Psoas muscle (tissue), 8 donors: ENCODE results near the gene ORAI2. TPM values are rescaled to one million over a fixed set of nuclear protein-coding genes. Genes with fewer than 3 reads are reported as not detected.
"Not testable (repeated sequence)": the region's sequence is repeated elsewhere in the genome, so short reads cannot be mapped to it uniquely, and the experiment has no call there.

Experiments used
- ATAC-seq, 4 donors: fragments of 200-7000 bp; cut with Tn5 transposase; one replicate each; pipeline ENCODE4 v1.9.1; 2020; ENCODE audit warnings: moderate library complexity in 3 of 4, mild to moderate bottlenecking in 2 of 4
- DNase-seq, 2 donors: peaks; one replicate each; pipeline ENCODE4 v3.0.0-alpha.2; 2020
- H3K27ac ChIP-seq: fragments of 200-600 bp; one replicate; pipeline ENCODE4 v1.8.0; 2022
- H3K27me3 ChIP-seq, 3 donors: fragments of 200-600 bp in 1 of 3; one replicate each; pipeline versions ENCODE4 v1.6.1 to v1.8.0; 2013 to 2022; ENCODE audit warnings: low read length in 2 of 3, mild to moderate bottlenecking in 2 of 3, moderate library complexity in 1 of 3; ENCODE audit not compliant: insufficient read depth in 3 of 3
- H3K36me3 ChIP-seq, 2 donors: fragments of 200-600 bp in 1 of 2; one replicate each; pipeline versions ENCODE4 v1.6.1 to v1.8.0; 2013 to 2022; ENCODE audit warnings: low read depth in 1 of 2, mild to moderate bottlenecking in 1 of 2, moderate library complexity in 1 of 2; ENCODE audit not compliant: insufficient read depth in 1 of 2
- H3K4me1 ChIP-seq: fragments of 200-600 bp; one replicate; pipeline ENCODE4 v1.8.0; 2022
- H3K4me3 ChIP-seq: fragments of 200-600 bp; one replicate; pipeline ENCODE4 v1.8.0; 2022; ENCODE audit warnings: mild to moderate bottlenecking
- H3K9me3 ChIP-seq: fragments of 200-600 bp; one replicate; pipeline ENCODE4 v1.8.0; 2022
- WGBS, 3 donors: extraction: QIAGEN DNeasy Blood & Tissue Kit; methylation state at CpG; one replicate each; pipeline versions ENCODE4 v1.1.6 to v1.1.7; 2013; 5-methylcytosine and 5-hydroxymethylcytosine counted together
- intact Hi-C, 2 donors: fragments of 100-400 bp; cut with DNase I; formaldehyde crosslinking; loops; one replicate each; pipeline versions ENCODE4 v1.11.0 to v1.14.2; 2022
- polyA plus RNA-seq, 3 donors: library from polyadenylated mRNA; stranded (reverse); fragments of 200-250 nt; gene quantifications; one replicate each; pipeline ENCODE4 v1.2.3, GENCODE V29; 2013
- total RNA-seq, 4 donors: library from RNA; stranded (reverse); fragmentation: NEBNext Ultra II Directional in 2 of 4; extraction: Animal tissue kit (Norgen Biotek cat#: 25700) in 2 of 4; gene quantifications; one replicate each; pipeline versions ENCODE4 v1.2.1 to v1.2.4, GENCODE V29; 2021 to 2023
- TF ChIP-seq, protein P1 (sequence below): fragments of 200-600 bp; IDR thresholded peaks from one replicate; pipeline ENCODE4 v1.8.0; 2022; ENCODE audit warnings: antibody characterized with exemption
- donor health status: healthy with polysubstance abuse.
- donor health status: DM: no; HTN: no; CAD: no; lungs with moderate emphysema.
- donor health status: Bipolar disorder and iron deficiency.
- donor health status: healthy.
- donor health status: DM: yes; HTN: yes; CAD: no.
- donor health status: DM: no; HTN: no; CAD: no.
- donor health status: DM: no; HTN: no; CAD: no.
- donor health status: DM: yes; HTN: yes; CAD: no.

The ORAI2 gene
- total and polyA plus RNA-seq, 7 donors: 1.3 to 4.4 (median 2.1) TPM

GRCh38 chr7:102469972-102470825 is 36.8 kb downstream of the ORAI2 start:
- peak; percentile 19 to 53 for DNase-seq

GRCh38 chr7:102471791-102472125 is 38.4 kb downstream of the ORAI2 start:
- H3K27me3 ChIP-seq: no peaks in the 10 kb centered on the region
- intact Hi-C loops: no loop called here
- no peaks in the 10 kb centered on the region for H3K9me3 ChIP-seq
- H3K4me1 ChIP-seq: peaks cover 3% of the 10 kb centered on the region
- peak; percentile 9 to 43 for DNase-seq
- H3K36me3 ChIP-seq: peaks cover 6 to 33% of the 10 kb centered on the region in 2 donors
- TF ChIP-seq, protein P1, sequence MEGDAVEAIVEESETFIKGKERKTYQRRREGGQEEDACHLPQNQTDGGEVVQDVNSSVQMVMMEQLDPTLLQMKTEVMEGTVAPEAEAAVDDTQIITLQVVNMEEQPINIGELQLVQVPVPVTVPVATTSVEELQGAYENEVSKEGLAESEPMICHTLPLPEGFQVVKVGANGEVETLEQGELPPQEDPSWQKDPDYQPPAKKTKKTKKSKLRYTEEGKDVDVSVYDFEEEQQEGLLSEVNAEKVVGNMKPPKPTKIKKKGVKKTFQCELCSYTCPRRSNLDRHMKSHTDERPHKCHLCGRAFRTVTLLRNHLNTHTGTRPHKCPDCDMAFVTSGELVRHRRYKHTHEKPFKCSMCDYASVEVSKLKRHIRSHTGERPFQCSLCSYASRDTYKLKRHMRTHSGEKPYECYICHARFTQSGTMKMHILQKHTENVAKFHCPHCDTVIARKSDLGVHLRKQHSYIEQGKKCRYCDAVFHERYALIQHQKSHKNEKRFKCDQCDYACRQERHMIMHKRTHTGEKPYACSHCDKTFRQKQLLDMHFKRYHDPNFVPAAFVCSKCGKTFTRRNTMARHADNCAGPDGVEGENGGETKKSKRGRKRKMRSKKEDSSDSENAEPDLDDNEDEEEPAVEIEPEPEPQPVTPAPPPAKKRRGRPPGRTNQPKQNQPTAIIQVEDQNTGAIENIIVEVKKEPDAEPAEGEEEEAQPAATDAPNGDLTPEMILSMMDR: no peak
- no peak overlapping the region for H3K27ac ChIP-seq
- no peak for ATAC-seq
- H3K4me3 ChIP-seq: no peak overlapping the region
- WGBS, 3 donors: 61 to 69% (median 66%) methylated on average over 4 to 6 of the region's 6 CpGs

More at GRCh38 chr7:102469972-102470825, 36.8 kb downstream of the ORAI2 start:
- intact Hi-C loops: no loop called here
- TF ChIP-seq, protein P1: no peak
- H3K4me3 ChIP-seq: no peak overlapping the region
- H3K27me3 ChIP-seq: no peaks in the 10 kb centered on the region
- no peak overlapping the region for H3K27ac ChIP-seq
- peak in 3 of 4 donors; percentile 27 to 60 (median 32) for ATAC-seq
- WGBS, 3 donors: 60 to 77% (median 62%) methylated on average over 20 of the region's 20 CpGs
- H3K9me3 ChIP-seq: no peaks in the 10 kb centered on the region
- peaks cover 6 to 30% of the 10 kb centered on the region in 2 donors for H3K36me3 ChIP-seq
- H3K4me1 ChIP-seq: peaks cover 9% of the 10 kb centered on the region

GRCh38 chr7:102472126-102473041 is 39.0 kb downstream of the ORAI2 start:
- Histone ChIP-seq H3K4me1 (peaks cover 3% of the 10 kb centered on the region), H3K4me3 (no peak overlapping the region), H3K27me3 (no peaks in the 10 kb centered on the region), H3K36me3 (peaks cover 6 to 33% of the 10 kb centered on the region in 2 donors), H3K27ac (no peak overlapping the region), H3K9me3 (no peaks in the 10 kb centered on the region)
- intact Hi-C loops: no loop called here
- 74 to 77% (median 76%) methylated on average over 25 to 31 of the region's 31 CpGs for WGBS, 3 donors
- peak in 2 of 4 donors; percentile 2 to 8 for ATAC-seq
- TF ChIP-seq, protein P1: no peak
- DNase-seq: peak; percentile 22 to 54

GRCh38 chr7:102473271-102473991 is 40.1 kb downstream of the ORAI2 start:
- peak; percentile 20 to 66 for DNase-seq
- Histone ChIP-seq H3K27ac (peak overlapping the region; percentile 23), H3K36me3 (peaks cover 6 to 31% of the 10 kb centered on the region in 2 donors)

GRCh38 chr7:102474116-102474515 is 40.7 kb downstream of the ORAI2 start:
- H3K36me3 ChIP-seq: peaks cover 6 to 28% of the 10 kb centered on the region in 2 donors
- 65 to 79% (median 66%) methylated on average over 8 to 11 of the region's 14 CpGs for WGBS, 3 donors

More at GRCh38 chr7:102473271-102473991, 40.1 kb downstream of the ORAI2 start:
- H3K4me1 ChIP-seq: peaks cover 3% of the 10 kb centered on the region
- WGBS, 3 donors: 66 to 70% (median 68%) methylated on average over 22 to 23 of the region's 23 CpGs
- TF ChIP-seq, protein P1: no peak
- H3K4me3 ChIP-seq: no peak overlapping the region
- no peaks in the 10 kb centered on the region for H3K27me3 ChIP-seq
- H3K9me3 ChIP-seq: no peaks in the 10 kb centered on the region
- intact Hi-C loops: no loop called here
- ATAC-seq: peak in 3 of 4 donors; percentile 35 to 36 (median 36)

DNA sequence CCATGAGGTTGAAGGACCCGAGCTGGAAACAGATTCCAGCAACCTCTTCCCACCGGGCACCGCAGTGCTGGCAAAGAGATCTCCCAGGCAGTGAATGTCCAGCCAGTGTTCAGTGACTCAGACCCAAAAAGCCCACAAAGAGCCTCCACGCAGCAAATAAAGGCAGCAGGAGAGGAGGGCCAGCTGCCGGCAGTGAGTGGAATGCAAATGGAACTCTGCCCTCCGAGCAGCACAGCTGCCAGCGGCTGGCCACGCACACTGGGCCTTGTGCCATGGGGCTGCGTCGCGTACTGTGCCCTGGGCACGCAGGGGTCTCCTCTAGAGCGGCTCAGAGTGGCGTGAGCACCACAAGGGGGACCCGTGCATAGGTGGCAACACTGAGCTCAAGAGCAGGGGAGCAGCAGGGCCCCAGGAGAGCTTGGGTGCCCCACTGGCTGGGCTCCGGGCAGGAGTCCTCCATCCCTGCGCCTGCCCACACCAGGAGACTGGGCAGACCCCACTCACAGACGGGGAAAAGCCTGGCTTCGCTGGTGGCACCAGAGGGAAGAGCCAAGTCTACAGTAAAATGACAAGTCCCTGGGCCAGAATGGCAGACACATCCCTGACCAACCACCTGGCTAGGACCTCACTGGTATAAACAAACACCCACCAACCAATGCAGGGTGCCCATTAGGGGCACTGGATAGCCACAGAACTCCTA is 41.5 kb downstream of the ORAI2 start:
- 42 to 49% (median 48%) methylated on average over 7 to 9 of the region's 19 CpGs for WGBS, 3 donors
- H3K27me3 ChIP-seq, intact Hi-C loops, H3K9me3 ChIP-seq, H3K4me3 ChIP-seq, H3K27ac ChIP-seq, ATAC-seq, H3K4me1 ChIP-seq: not testable (repeated sequence)
- peaks cover 6 to 24% of the 10 kb centered on the region in 2 donors for H3K36me3 ChIP-seq
- peak; percentile 1 to 45 for DNase-seq

More at GRCh38 chr7:102474116-102474515, 40.7 kb downstream of the ORAI2 start:
- intact Hi-C loops, ATAC-seq, H3K27ac ChIP-seq, H3K27me3 ChIP-seq, H3K9me3 ChIP-seq, H3K4me1 ChIP-seq, H3K4me3 ChIP-seq: not testable (repeated sequence)
- peak; percentile 7 to 15 for DNase-seq
